Measurements from ENCODE around the gene CALML3. TPM values are rescaled to one million over a fixed set of nuclear protein-coding genes. Genes with fewer than 3 reads are reported as not detected.

CALML3 gene
- total RNA-seq, 5 donors from 2014 or later (not counting 1 experiment from before 2014, with no cell fraction given): not detected

- no peaks in the 10 kb centered on the region for H3K9me3 Mint-ChIP-seq
- CTCF ChIA-PET: no interaction called here
These were observed 39.5 kb upstream of the CALML3 start for GRCh38 chr10:5485290-5485689.

DNA sequence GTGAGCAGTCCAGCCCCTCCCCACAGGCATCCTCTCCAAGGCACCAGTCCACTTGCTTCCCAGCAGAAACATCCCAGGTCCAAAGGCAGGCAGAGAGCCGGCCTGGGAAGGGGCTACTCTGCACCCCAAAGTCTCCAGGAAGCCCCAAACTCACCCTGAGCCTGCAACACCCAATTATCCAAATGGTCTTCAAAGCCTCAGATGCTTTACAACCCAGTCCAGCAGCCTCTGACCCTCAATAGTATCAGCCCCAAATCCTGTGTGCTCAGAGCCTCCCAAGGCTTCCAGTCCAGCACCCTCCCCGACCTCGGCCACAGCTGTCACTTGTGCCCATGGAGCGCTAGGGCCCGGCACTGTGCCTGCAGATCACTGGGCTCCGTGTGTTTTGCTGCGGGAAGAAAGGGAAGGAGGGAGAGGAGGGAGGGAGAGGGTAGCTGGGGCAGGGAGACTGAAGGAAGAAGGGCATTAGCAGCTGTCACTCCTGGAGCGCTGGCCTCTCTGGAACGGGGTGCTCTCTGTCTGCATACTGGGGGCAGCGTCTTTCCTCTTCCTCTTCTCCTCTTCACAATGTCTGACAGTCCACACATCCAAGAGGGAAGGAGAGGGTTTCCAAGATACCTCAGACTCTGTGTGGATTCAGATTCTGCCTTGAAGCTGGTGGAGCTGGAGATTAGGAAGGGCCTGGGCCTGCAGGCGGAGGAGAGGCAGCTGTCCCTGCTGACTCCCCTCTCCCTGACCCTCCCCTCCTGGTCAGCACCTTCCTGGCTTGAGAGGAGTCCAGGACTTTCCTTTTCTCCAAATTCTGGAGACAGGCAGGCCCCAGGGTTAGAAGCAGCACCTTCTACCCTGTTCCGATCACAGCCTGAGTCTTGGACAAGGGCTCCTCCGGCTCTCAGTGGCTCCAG lies 38.6 kb upstream of the CALML3 start:
- Histone ChIP-seq H3K4me1 (ENCODE audit: control insufficient read depth in 1 of 2, extremely low read depth in 1 of 2, insufficient read depth in 2 of 2, low read length in 2 of 2) (no peaks in the 10 kb centered on the region), H3K36me3 (ENCODE audit: control insufficient read depth in 2 of 2, extremely low read depth in 1 of 2, insufficient read depth in 1 of 2, low read length in 1 of 2) (no peaks in the 10 kb centered on the region), H3K4me3 (ENCODE audit: control insufficient read depth in 1 of 2, extremely low read depth in 1 of 2, low read length in 1 of 2) (no peak overlapping the region), H3K9me3 (no peaks in the 10 kb centered on the region), H3K27me3 (replicated peaks in 1 of 2; ENCODE audit: control insufficient read depth in 2 of 2, extremely low read depth in 1 of 2, insufficient read depth in 2 of 2, low read length in 1 of 2) (peaks cover 0 to 25% of the 10 kb centered on the region in 2 experiments), H3K27ac (ENCODE audit: low read length) (no peak overlapping the region)
- DNase-seq (no peak), ATAC-seq (replicated peaks in 1 of 4) (no peak)
- 84% methylated on average over 5 of the region's 13 CpGs for WGBS (ENCODE audit: insufficient coverage)
- Mint-ChIP-seq H3K9me3 (no peaks in the 10 kb centered on the region), H3K27me3 (peaks cover 4 to 9% of the 10 kb centered on the region in 2 donors), H3K4me1 (peaks cover 0 to 1% (median 0%) of the 10 kb centered on the region in 3 donors), H3K36me3 (no peaks in the 10 kb centered on the region), H3K27ac (no peak overlapping the region), H3K4me3 (no peak overlapping the region)
- CTCF ChIA-PET: no interaction called here
- POLR2A ChIA-PET: no interaction called here

More at GRCh38 chr10:5485290-5485689, 39.5 kb upstream of the CALML3 start:
- Histone ChIP-seq H3K27me3 (replicated peaks in 1 of 2; ENCODE audit: control insufficient read depth in 2 of 2, extremely low read depth in 1 of 2, insufficient read depth in 2 of 2, low read length in 1 of 2) (peaks cover 0 to 30% of the 10 kb centered on the region in 2 experiments), H3K36me3 (ENCODE audit: control insufficient read depth in 2 of 2, extremely low read depth in 1 of 2, insufficient read depth in 1 of 2, low read length in 1 of 2) (no peaks in the 10 kb centered on the region), H3K27ac (ENCODE audit: low read length) (no peak overlapping the region), H3K9me3 (no peaks in the 10 kb centered on the region), H3K4me1 (ENCODE audit: control insufficient read depth in 1 of 2, extremely low read depth in 1 of 2, insufficient read depth in 2 of 2, low read length in 2 of 2) (no peaks in the 10 kb centered on the region), H3K4me3 (ENCODE audit: control insufficient read depth in 1 of 2, extremely low read depth in 1 of 2, low read length in 1 of 2) (no peak overlapping the region)
- Mint-ChIP-seq H3K27ac (no peak overlapping the region), H3K4me3 (no peak overlapping the region), H3K27me3 (peaks cover 4 to 9% of the 10 kb centered on the region in 2 donors), H3K4me1 (no peaks in the 10 kb centered on the region), H3K36me3 (no peaks in the 10 kb centered on the region)
- DNase-seq (no peak), ATAC-seq (replicated peaks in 1 of 4) (no peak)
- POLR2A ChIA-PET: no interaction called here
- WGBS (ENCODE audit: insufficient coverage): 80% methylated on average over 12 of the region's 14 CpGs

- no peaks in the 10 kb centered on the region for H3K36me3 ChIP-seq (ENCODE audit: control insufficient read depth in 2 of 2, extremely low read depth in 1 of 2, insufficient read depth in 1 of 2, low read length in 1 of 2)
- H3K9me3 Mint-ChIP-seq: no peaks in the 10 kb centered on the region
These were observed 37.9 kb upstream of the CALML3 start for GRCh38 chr10:5486853-5487235.

DNA sequence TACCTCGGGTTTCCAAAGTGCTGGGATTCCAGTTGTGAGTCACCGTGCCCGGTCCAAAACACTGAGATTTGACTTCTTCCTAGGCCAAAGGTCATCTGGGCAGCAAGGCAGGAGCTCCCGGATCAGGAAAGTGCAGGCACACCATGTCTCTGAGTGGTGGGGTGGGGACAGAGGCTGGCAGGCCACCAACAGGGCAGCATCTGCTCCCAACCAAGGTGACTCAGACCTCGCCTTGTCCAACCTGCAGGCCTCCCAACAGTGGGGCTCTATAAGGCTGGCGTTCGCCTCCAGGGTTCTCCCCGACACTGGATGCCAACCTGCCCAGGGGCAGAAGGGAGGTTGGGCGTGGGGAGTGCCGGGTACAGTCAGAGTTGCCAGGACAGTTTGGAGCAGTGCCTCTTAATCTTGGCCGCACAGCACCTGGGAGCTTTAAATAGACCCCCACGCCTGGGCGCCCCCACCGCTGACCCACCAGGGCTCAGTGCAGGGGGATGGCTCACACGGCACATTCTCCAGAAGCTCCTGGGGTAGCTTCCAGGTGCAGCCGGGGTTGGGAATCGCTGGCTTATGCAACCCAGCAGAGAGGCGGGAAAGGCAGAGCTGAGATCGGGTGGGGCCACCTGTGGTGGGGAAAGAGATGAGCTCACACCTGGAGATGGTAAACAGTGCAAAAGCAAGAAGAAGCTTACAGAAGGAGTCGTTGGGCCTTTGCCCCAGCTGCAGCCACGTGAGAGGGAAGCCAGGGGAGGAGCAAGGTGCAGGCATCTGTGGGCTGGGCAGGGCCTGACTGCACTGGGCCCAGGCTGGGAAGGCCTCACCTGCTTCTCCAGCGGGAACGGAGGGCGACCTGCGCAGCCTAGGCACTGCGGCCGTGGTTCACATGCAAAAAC lies 36.2 kb upstream of the CALML3 start:
- 88% methylated on average over 21 of the region's 27 CpGs for WGBS (ENCODE audit: insufficient coverage)
- H3K27me3 Mint-ChIP-seq: peaks cover 0 to 9% of the 10 kb centered on the region in 2 donors
- peaks cover 0 to 32% of the 10 kb centered on the region in 2 experiments for H3K27me3 ChIP-seq (replicated peaks in 1 of 2; ENCODE audit: control insufficient read depth in 2 of 2, extremely low read depth in 1 of 2, insufficient read depth in 2 of 2, low read length in 1 of 2)
- ATAC-seq (replicated peaks in 1 of 4): no peak
- H3K4me1 Mint-ChIP-seq: peaks cover 0 to 4% (median 0%) of the 10 kb centered on the region in 3 donors
- CTCF ChIA-PET: no interaction called here
- no peak overlapping the region for H3K4me3 Mint-ChIP-seq
- no peak overlapping the region for H3K27ac ChIP-seq (ENCODE audit: low read length)
- no peak overlapping the region for H3K27ac Mint-ChIP-seq
- H3K4me3 ChIP-seq (ENCODE audit: control insufficient read depth in 1 of 2, extremely low read depth in 1 of 2, low read length in 1 of 2): no peak overlapping the region
- peaks cover 0 to 6% (median 0%) of the 10 kb centered on the region in 3 donors for H3K9me3 Mint-ChIP-seq
- H3K36me3 Mint-ChIP-seq: peaks cover 5% of the 10 kb centered on the region
- no peaks in the 10 kb centered on the region for H3K4me1 ChIP-seq (ENCODE audit: control insufficient read depth in 1 of 2, extremely low read depth in 1 of 2, insufficient read depth in 2 of 2, low read length in 2 of 2)
- POLR2A ChIA-PET: no interaction called here
- no peaks in the 10 kb centered on the region for H3K36me3 ChIP-seq (ENCODE audit: control insufficient read depth in 2 of 2, extremely low read depth in 1 of 2, insufficient read depth in 1 of 2, low read length in 1 of 2)
- no peaks in the 10 kb centered on the region for H3K9me3 ChIP-seq
- no peak for DNase-seq

More at GRCh38 chr10:5486853-5487235, 37.9 kb upstream of the CALML3 start:
- H3K9me3 ChIP-seq: no peaks in the 10 kb centered on the region
- CTCF ChIA-PET: no interaction called here
- H3K36me3 Mint-ChIP-seq: no peaks in the 10 kb centered on the region
- peak overlapping the region in 1 of 2 donors; percentile 28 for H3K27ac Mint-ChIP-seq
- H3K4me1 ChIP-seq (ENCODE audit: control insufficient read depth in 1 of 2, extremely low read depth in 1 of 2, insufficient read depth in 2 of 2, low read length in 2 of 2): no peaks in the 10 kb centered on the region
- ATAC-seq (replicated peaks in 1 of 4) (no peak), DNase-seq (no peak)
- H3K4me3 Mint-ChIP-seq: no peak overlapping the region
- peaks cover 0 to 26% of the 10 kb centered on the region in 2 experiments for H3K27me3 ChIP-seq (replicated peaks in 1 of 2; ENCODE audit: control insufficient read depth in 2 of 2, extremely low read depth in 1 of 2, insufficient read depth in 2 of 2, low read length in 1 of 2)
- H3K27me3 Mint-ChIP-seq: peaks cover 4 to 9% of the 10 kb centered on the region in 2 donors
- H3K4me3 ChIP-seq (ENCODE audit: control insufficient read depth in 1 of 2, extremely low read depth in 1 of 2, low read length in 1 of 2): no peak overlapping the region
- POLR2A ChIA-PET: no interaction called here
- H3K27ac ChIP-seq (ENCODE audit: low read length): no peak overlapping the region
- WGBS (ENCODE audit: insufficient coverage): 85% methylated on average over 9 of the region's 9 CpGs
- H3K4me1 Mint-ChIP-seq: peaks cover 0 to 4% (median 0%) of the 10 kb centered on the region in 3 donors

- H3K4me3 Mint-ChIP-seq: no peak overlapping the region
These were observed 34.7 kb upstream of the CALML3 start for GRCh38 chr10:5490032-5490431.

More at GRCh38 chr10:5490032-5490431, 34.7 kb upstream of the CALML3 start:
- POLR2A ChIA-PET: interaction anchor here in 1 of 2 donors (0.8 kb wide), 1 partner anchor 13 kb away, joined by 3 read pairs; no protein-coding TSS in a partner anchor
- CTCF ChIA-PET: interaction anchor here in 1 of 2 donors (0.7 kb wide), 1 partner anchor 17 kb away, joined by 3 read pairs; no protein-coding TSS in a partner anchor
- Histone ChIP-seq H3K4me1 (ENCODE audit: control insufficient read depth in 1 of 2, extremely low read depth in 1 of 2, insufficient read depth in 2 of 2, low read length in 2 of 2) (no peaks in the 10 kb centered on the region), H3K27ac (ENCODE audit: low read length) (no peak overlapping the region), H3K36me3 (ENCODE audit: control insufficient read depth in 2 of 2, extremely low read depth in 1 of 2, insufficient read depth in 1 of 2, low read length in 1 of 2) (no peaks in the 10 kb centered on the region), H3K9me3 (no peaks in the 10 kb centered on the region), H3K27me3 (replicated peaks in 1 of 2; ENCODE audit: control insufficient read depth in 2 of 2, extremely low read depth in 1 of 2, insufficient read depth in 2 of 2, low read length in 1 of 2) (peaks cover 0 to 31% of the 10 kb centered on the region in 2 experiments), H3K4me3 (ENCODE audit: control insufficient read depth in 1 of 2, extremely low read depth in 1 of 2, low read length in 1 of 2) (no peak overlapping the region)
- H3K4me1 Mint-ChIP-seq: peaks cover 0 to 4% (median 0%) of the 10 kb centered on the region in 3 donors
- DNase-seq (no peak), ATAC-seq (replicated peaks in 1 of 4) (no peak)
- no peak overlapping the region for H3K27ac Mint-ChIP-seq
- H3K36me3 Mint-ChIP-seq: peaks cover 5% of the 10 kb centered on the region
- no CpG with 5 or more reads among the region's 4 CpGs for WGBS (ENCODE audit: insufficient coverage)
- H3K27me3 Mint-ChIP-seq: peaks cover 0 to 9% of the 10 kb centered on the region in 2 donors
- H3K9me3 Mint-ChIP-seq: peaks cover 0 to 6% (median 0%) of the 10 kb centered on the region in 3 donors

All from T-cell (primary cell).